Measurements from ENCODE around the gene MAP4K2. TPM values are rescaled to one million over a fixed set of nuclear protein-coding genes. Genes with fewer than 3 reads are reported as not detected.

Gene MAP4K2
- total and polyA plus RNA-seq, 2 of the 13 experiments (the other 11 are each of a cell fraction or from before 2014, with no cell fraction given): 8.3 to 17.6 TPM

DNA sequence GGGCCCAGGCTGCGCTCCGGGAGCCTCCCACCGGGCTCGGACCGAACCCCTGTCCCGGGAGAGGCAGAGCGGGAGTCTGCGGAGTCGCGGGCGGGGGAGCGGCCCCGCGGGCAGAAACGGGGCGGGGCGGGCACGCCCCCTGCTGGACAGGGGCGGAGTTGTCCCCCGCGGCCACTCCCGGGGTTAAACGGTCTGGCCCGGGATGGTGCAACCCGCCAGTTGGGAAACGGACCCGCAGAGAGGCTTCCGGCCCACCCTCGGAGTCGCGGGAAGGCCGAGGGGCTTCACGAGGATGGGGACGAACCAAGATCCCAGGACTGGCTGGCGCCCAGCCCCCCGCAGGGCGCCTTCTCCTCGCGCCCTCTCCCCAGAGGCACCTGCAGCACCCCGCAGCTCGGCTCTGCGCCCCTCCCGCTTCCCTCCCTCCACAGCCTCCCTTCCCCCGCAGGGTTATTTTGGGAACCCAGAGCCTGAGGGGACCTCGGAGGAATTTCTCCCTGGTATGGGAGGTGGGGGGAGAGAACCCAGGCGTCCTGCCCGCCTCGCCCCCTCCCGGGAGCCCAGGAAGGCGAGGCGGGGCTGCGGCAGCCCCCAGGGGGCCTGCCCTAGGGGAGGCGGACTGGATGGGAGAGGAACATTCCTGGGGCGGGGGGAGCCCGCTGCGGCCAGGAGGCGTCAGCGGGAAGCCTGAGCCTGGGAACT is 60.0 kb downstream of the MAP4K2 start (continued):
- TF ChIP-seq, protein P1, sequence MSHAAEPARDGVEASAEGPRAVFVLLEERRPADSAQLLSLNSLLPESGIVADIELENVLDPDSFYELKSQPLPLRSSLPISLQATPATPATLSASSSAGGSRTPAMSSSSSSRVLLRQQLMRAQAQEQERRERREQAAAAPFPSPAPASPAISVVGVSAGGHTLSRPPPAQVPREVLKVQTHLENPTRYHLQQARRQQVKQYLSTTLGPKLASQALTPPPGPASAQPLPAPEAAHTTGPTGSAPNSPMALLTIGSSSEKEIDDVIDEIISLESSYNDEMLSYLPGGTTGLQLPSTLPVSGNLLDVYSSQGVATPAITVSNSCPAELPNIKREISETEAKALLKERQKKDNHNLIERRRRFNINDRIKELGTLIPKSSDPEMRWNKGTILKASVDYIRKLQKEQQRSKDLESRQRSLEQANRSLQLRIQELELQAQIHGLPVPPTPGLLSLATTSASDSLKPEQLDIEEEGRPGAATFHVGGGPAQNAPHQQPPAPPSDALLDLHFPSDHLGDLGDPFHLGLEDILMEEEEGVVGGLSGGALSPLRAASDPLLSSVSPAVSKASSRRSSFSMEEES (CRISPR knock-in tag; IDR thresholded peaks at IDR 0.05): no peak
- TF ChIP-seq, protein P2, sequence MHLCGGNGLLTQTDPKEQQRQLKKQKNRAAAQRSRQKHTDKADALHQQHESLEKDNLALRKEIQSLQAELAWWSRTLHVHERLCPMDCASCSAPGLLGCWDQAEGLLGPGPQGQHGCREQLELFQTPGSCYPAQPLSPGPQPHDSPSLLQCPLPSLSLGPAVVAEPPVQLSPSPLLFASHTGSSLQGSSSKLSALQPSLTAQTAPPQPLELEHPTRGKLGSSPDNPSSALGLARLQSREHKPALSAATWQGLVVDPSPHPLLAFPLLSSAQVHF (CRISPR knock-in tag; IDR thresholded peaks at IDR 0.05): no peak
- TF ChIP-seq SALL1 (CRISPR knock-in tag; IDR thresholded peaks at IDR 0.05): peak; percentile 17; the same call in 1 of the 2 replicates
- TF ChIP-seq, protein P3, sequence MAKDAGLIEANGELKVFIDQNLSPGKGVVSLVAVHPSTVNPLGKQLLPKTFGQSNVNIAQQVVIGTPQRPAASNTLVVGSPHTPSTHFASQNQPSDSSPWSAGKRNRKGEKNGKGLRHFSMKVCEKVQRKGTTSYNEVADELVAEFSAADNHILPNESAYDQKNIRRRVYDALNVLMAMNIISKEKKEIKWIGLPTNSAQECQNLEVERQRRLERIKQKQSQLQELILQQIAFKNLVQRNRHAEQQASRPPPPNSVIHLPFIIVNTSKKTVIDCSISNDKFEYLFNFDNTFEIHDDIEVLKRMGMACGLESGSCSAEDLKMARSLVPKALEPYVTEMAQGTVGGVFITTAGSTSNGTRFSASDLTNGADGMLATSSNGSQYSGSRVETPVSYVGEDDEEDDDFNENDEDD (CRISPR knock-in tag; IDR thresholded peaks at IDR 0.05; ENCODE audit: borderline replicate concordance): peak; percentile 53; the same call in 1 of the 2 replicates
- TF ChIP-seq TCF7 (IDR thresholded peaks at IDR 0.05; ENCODE audit: low read depth): no peak
- peak; percentile 83 for TF ChIP-seq THAP11 (CRISPR knock-in tag; IDR thresholded peaks at IDR 0.05)
- no peak for TF ChIP-seq ZNF841 (CRISPR knock-in tag; IDR thresholded peaks at IDR 0.05; ENCODE audit: borderline replicate concordance)
- TF ChIP-seq ZNF556 (CRISPR knock-in tag; IDR thresholded peaks at IDR 0.05; ENCODE audit: borderline replicate concordance): peak; percentile 57; the same call in 1 of the 2 replicates
- TF ChIP-seq ZNF614 (CRISPR knock-in tag; IDR thresholded peaks at IDR 0.05; ENCODE audit: borderline replicate concordance): 0 out of 2 replicates have a peak, but pooled peaks have one; percentile 43
- TF ChIP-seq, protein P4, sequence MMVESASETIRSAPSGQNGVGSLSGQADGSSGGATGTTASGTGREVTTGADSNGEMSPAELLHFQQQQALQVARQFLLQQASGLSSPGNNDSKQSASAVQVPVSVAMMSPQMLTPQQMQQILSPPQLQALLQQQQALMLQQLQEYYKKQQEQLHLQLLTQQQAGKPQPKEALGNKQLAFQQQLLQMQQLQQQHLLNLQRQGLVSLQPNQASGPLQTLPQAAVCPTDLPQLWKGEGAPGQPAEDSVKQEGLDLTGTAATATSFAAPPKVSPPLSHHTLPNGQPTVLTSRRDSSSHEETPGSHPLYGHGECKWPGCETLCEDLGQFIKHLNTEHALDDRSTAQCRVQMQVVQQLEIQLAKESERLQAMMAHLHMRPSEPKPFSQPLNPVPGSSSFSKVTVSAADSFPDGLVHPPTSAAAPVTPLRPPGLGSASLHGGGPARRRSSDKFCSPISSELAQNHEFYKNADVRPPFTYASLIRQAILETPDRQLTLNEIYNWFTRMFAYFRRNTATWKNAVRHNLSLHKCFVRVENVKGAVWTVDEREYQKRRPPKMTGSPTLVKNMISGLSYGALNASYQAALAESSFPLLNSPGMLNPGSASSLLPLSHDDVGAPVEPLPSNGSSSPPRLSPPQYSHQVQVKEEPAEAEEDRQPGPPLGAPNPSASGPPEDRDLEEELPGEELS (CRISPR knock-in tag; IDR thresholded peaks at IDR 0.05): 0 out of 2 replicates have a peak, but pooled peaks have one; percentile 3
- TF ChIP-seq, protein P5, sequence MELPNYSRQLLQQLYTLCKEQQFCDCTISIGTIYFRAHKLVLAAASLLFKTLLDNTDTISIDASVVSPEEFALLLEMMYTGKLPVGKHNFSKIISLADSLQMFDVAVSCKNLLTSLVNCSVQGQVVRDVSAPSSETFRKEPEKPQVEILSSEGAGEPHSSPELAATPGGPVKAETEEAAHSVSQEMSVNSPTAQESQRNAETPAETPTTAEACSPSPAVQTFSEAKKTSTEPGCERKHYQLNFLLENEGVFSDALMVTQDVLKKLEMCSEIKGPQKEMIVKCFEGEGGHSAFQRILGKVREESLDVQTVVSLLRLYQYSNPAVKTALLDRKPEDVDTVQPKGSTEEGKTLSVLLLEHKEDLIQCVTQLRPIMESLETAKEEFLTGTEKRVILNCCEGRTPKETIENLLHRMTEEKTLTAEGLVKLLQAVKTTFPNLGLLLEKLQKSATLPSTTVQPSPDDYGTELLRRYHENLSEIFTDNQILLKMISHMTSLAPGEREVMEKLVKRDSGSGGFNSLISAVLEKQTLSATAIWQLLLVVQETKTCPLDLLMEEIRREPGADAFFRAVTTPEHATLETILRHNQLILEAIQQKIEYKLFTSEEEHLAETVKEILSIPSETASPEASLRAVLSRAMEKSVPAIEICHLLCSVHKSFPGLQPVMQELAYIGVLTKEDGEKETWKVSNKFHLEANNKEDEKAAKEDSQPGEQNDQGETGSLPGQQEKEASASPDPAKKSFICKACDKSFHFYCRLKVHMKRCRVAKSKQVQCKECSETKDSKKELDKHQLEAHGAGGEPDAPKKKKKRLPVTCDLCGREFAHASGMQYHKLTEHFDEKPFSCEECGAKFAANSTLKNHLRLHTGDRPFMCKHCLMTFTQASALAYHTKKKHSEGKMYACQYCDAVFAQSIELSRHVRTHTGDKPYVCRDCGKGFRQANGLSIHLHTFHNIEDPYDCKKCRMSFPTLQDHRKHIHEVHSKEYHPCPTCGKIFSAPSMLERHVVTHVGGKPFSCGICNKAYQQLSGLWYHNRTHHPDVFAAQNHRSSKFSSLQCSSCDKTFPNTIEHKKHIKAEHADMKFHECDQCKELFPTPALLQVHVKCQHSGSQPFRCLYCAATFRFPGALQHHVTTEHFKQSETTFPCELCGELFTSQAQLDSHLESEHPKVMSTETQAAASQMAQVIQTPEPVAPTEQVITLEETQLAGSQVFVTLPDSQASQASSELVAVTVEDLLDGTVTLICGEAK (IDR thresholded peaks at IDR 0.05): no peak
- TF ChIP-seq, protein P5 (CRISPR knock-in tag; IDR thresholded peaks at IDR 0.05): 0 out of 2 replicates have a peak, but pooled peaks have one; percentile 31
- TF ChIP-seq NKX3-1 (CRISPR knock-in tag; IDR thresholded peaks at IDR 0.05): no peak
- no peak for TF ChIP-seq KLF12 (CRISPR knock-in tag; IDR thresholded peaks at IDR 0.05; ENCODE audit: borderline replicate concordance)
- TF ChIP-seq KDM4B (CRISPR knock-in tag; IDR thresholded peaks at IDR 0.05): no peak
